Fibroblast of lung (primary cell): ENCODE results near the gene PCDHGB4.

Source experiments
- CTCF ChIP-seq, 2 donors: IDR thresholded peaks in 1 of 2; conservative IDR thresholded peaks in 1 of 2; 1 replicate in 1 of 2; 2 replicates in 1 of 2; pipeline ENCODE4 v1.5.1; 2011 to 2012; ENCODE audit warnings: low read length in 2 of 2, control low read depth in 1 of 2, inconsistent platforms in 1 of 2, low read depth in 1 of 2, mild to moderate bottlenecking in 1 of 2
- EZH2 ChIP-seq: IDR thresholded peaks from 2 replicates; pipeline ENCODE4 v1.5.1; 2012; ENCODE audit warnings: low read length, control low read depth, mild to moderate bottlenecking; ENCODE audit errors: missing control alignments

- TF ChIP-seq CTCF (conservative IDR thresholded peaks at IDR 0.05 in 1 of 2, IDR thresholded peaks at IDR 0.05 in 1 of 2; ENCODE audit: low read depth in 1 of 2, low read length in 2 of 2) (no peak), EZH2 (no peak)
Measured at GRCh38 chr5:141343953-141344463, 43.5 kb upstream of the PCDHGB4 start.
